Chondrocyte (in vitro differentiated cells): Measurements from ENCODE around the gene RAI2. TPM values are rescaled to one million over a fixed set of nuclear protein-coding genes. Genes with fewer than 3 reads are reported as not detected.
A peak's percentile ranks its signal among the peaks of the same experiment; 100 is the strongest.

Experiments
- DNase-seq: peaks from one replicate; pipeline ENCODE4 v3.0.0; 2021; ENCODE audit warnings: mixed read lengths, low spot score
- H3K27ac Mint-ChIP-seq: one replicate; pipeline ENCODE4 v1.8.0; 2021; ENCODE audit warnings: mild to moderate bottlenecking, moderate library complexity, mixed read lengths; ENCODE audit not compliant: unreplicated experiment
- H3K27me3 Mint-ChIP-seq: 2 replicates; pipeline ENCODE4 v1.8.0; 2021; ENCODE audit warnings: low read depth, mixed read lengths
- H3K36me3 Mint-ChIP-seq: 2 replicates; pipeline ENCODE4 v1.8.0; 2021; ENCODE audit warnings: low read depth, mixed read lengths
- H3K4me1 Mint-ChIP-seq: 2 replicates; pipeline ENCODE4 v1.8.0; 2021; ENCODE audit warnings: low read depth, mild to moderate bottlenecking, mixed read lengths
- H3K4me3 Mint-ChIP-seq: one replicate; pipeline ENCODE4 v1.8.0; 2021; ENCODE audit warnings: mild to moderate bottlenecking, moderate library complexity, mixed read lengths; ENCODE audit not compliant: unreplicated experiment
- H3K9me3 Mint-ChIP-seq: 2 replicates; pipeline ENCODE4 v1.8.0; 2021; ENCODE audit warnings: low read depth, mixed read lengths
- total RNA-seq: library from RNA; stranded (reverse); gene quantifications from 3 replicates; pipeline ENCODE4 v1.2.1, GENCODE V29; 2021
- TF ChIP-seq, protein P1 (sequence below): fragments of 200-600 bp; sonication (generic); IDR thresholded peaks from 2 replicates; pipeline ENCODE4 v1.5.0; 2021; ENCODE audit warnings: antibody characterized with exemption, mild to moderate bottlenecking, moderate library complexity

RAI2 gene
- total RNA-seq, 1 donor from 2014 or later = 0.97 TPM

- Mint-ChIP-seq H3K27ac (no peak overlapping the region), H3K9me3 (no peaks in the 10 kb centered on the region), H3K4me1 (no peaks in the 10 kb centered on the region), H3K27me3 (no peaks in the 10 kb centered on the region), H3K4me3 (no peak overlapping the region), H3K36me3 (no peaks in the 10 kb centered on the region)
- no peak for DNase-seq
- TF ChIP-seq, protein P1, sequence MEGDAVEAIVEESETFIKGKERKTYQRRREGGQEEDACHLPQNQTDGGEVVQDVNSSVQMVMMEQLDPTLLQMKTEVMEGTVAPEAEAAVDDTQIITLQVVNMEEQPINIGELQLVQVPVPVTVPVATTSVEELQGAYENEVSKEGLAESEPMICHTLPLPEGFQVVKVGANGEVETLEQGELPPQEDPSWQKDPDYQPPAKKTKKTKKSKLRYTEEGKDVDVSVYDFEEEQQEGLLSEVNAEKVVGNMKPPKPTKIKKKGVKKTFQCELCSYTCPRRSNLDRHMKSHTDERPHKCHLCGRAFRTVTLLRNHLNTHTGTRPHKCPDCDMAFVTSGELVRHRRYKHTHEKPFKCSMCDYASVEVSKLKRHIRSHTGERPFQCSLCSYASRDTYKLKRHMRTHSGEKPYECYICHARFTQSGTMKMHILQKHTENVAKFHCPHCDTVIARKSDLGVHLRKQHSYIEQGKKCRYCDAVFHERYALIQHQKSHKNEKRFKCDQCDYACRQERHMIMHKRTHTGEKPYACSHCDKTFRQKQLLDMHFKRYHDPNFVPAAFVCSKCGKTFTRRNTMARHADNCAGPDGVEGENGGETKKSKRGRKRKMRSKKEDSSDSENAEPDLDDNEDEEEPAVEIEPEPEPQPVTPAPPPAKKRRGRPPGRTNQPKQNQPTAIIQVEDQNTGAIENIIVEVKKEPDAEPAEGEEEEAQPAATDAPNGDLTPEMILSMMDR = peak; percentile 27
These were observed 56.0 kb downstream of the RAI2 start for GRCh38 chrX:17805120-17805519.

DNA sequence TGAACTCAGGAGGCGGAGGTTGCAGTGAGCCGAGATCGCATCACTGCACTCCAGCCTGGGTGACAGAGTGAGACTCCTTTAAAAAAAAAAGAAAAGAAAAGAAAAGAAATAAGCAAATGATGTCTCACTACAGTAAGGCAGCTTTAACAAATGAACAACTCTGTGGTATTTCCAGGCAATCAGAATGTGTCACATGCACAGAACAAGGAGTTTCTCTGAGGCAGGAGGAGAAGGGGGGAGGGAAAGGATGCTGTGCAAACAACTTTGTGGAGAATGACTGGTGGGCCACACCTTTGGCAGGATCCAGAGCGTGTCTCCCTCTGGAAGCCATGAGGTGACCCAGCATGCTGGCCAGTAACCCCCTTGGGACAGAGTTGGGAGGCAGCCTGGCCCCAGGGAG, 57.6 kb downstream of the RAI2 start:
- H3K27me3 Mint-ChIP-seq = no peaks in the 10 kb centered on the region
- H3K36me3 Mint-ChIP-seq = no peaks in the 10 kb centered on the region
- H3K4me1 Mint-ChIP-seq = no peaks in the 10 kb centered on the region
- H3K9me3 Mint-ChIP-seq = no peaks in the 10 kb centered on the region
- no peak for DNase-seq
- H3K4me3 Mint-ChIP-seq = no peak overlapping the region
- H3K27ac Mint-ChIP-seq = no peak overlapping the region
- TF ChIP-seq, protein P1 = no peak

- TF ChIP-seq, protein P1 = no peak
- H3K4me1 Mint-ChIP-seq = no peaks in the 10 kb centered on the region
- no peaks in the 10 kb centered on the region for H3K36me3 Mint-ChIP-seq
- no peaks in the 10 kb centered on the region for H3K27me3 Mint-ChIP-seq
- H3K4me3 Mint-ChIP-seq = no peak overlapping the region
- DNase-seq = no peak
- H3K9me3 Mint-ChIP-seq = no peaks in the 10 kb centered on the region
- H3K27ac Mint-ChIP-seq = no peak overlapping the region
These were observed 58.3 kb downstream of the RAI2 start for GRCh38 chrX:17802756-17803155.

- Mint-ChIP-seq H3K4me3 (no peak overlapping the region), H3K27ac (no peak overlapping the region), H3K9me3 (peaks cover 2% of the 10 kb centered on the region), H3K36me3 (no peaks in the 10 kb centered on the region), H3K27me3 (no peaks in the 10 kb centered on the region), H3K4me1 (no peaks in the 10 kb centered on the region)
- DNase-seq = no peak
- TF ChIP-seq, protein P1 = no peak
These were observed 59.7 kb downstream of the RAI2 start for GRCh38 chrX:17801431-17801830.

DNA sequence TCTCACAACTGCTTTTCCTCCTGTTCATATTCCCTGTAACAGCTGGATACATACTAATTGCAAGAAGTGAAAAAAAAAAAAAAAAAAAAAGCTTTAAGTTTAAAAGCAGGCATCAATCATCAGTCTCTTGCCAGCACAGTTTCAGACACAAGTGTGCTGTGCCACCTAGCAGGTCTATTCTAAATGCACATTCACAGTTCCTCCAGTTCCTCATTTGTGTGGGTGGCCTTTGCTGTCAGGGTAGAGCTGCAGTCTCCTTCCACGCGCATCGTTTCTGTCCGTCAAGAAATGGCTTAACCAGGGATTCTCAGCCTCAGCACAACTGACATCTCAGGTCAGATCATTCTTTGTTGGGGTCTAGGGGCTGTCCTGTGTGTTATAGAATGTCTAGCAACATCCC, 62.2 kb downstream of the RAI2 start:
- Mint-ChIP-seq H3K36me3 (no peaks in the 10 kb centered on the region), H3K4me1 (no peaks in the 10 kb centered on the region), H3K9me3 (peaks cover 2% of the 10 kb centered on the region), H3K4me3 (no peak overlapping the region), H3K27ac (no peak overlapping the region), H3K27me3 (no peaks in the 10 kb centered on the region)
- no peak for DNase-seq
- TF ChIP-seq, protein P1 = no peak
